ENCODE results near the gene AP1M1. TPM values are rescaled to one million over a fixed set of nuclear protein-coding genes. Genes with fewer than 3 reads are reported as not detected.
A peak's percentile ranks its signal among the peaks of the same experiment; 100 is the strongest.

Gene AP1M1
- total and polyA plus RNA-seq, 2 of the 4 experiments (the other 2 are of a cell fraction): 85.1 to 99.1 TPM

DNA sequence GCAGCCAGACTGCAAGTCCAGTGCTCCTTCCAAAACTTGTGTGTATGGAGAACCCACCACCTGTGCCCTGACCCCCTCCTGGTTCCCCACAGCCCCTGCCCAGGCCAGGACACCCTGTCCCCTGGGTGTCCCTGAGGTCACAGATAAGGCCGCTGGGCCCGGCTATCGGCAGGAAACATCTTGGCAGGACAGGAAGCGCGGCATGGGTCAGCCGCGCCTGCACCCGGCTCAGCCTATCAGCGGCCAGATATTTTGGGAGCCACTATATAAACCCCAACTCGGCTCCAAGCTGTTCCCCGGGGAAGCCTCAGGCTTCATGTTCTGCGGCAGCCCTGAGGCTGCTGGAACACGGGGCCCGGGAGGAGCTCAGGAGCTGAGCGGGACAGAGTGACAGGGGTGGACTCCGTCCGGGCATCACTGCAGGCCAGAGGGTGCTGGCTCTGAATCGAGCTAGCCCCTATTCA, 60.8 kb downstream of the AP1M1 start:
- Histone ChIP-seq H3K23ac (ENCODE audit: low read depth, low read length) (no peak overlapping the region), H3K18ac (ENCODE audit: low read depth, low read length) (no peak overlapping the region), H2BK15ac (ENCODE audit: low read depth, low read length) (no peak overlapping the region), H4K20me1 (ENCODE audit: insufficient read depth, low read length) (peaks cover 4% of the 10 kb centered on the region; the same call in 1 of the 2 replicates), H2AK5ac (ENCODE audit: low read depth, low read length) (no peak overlapping the region), H2AFZ (replicated peaks; ENCODE audit: low read length, poor library complexity) (peak overlapping the region; percentile 43), H3K9me1 (ENCODE audit: insufficient read depth, low read length) (no peaks in the 10 kb centered on the region; the same call in 1 of the 2 replicates), H3K14ac (replicated peaks; ENCODE audit: low read depth, low read length) (no peak overlapping the region), H3K4me2 (ENCODE audit: low read depth, low read length) (no peak overlapping the region), H2BK120ac (ENCODE audit: low read depth, low read length) (no peak overlapping the region), H3K27ac (ENCODE audit: insufficient read depth, low read length) (no peak overlapping the region), H4K8ac (ENCODE audit: low read depth in 2 of 2, low read length in 2 of 2) (no peak overlapping the region), H3K79me1 (ENCODE audit: low read depth in 1 of 2, low read length in 2 of 2) (no peaks in the 10 kb centered on the region), H3K9me3 (ENCODE audit: control insufficient read depth, insufficient read depth, low read length) (no peaks in the 10 kb centered on the region), H3K9ac (ENCODE audit: low read depth, low read length) (no peak overlapping the region), H2BK5ac (ENCODE audit: low read depth, low read length, poor library complexity, severe bottlenecking) (no peak overlapping the region), H4K5ac (ENCODE audit: low read depth, low read length) (no peak overlapping the region), H3K4me3 (ENCODE audit: insufficient read depth, low read depth, low read length) (no peak overlapping the region), H3K27me3 (ENCODE audit: control insufficient read depth, insufficient read depth, low read length) (peaks cover 28% of the 10 kb centered on the region), H4K91ac (ENCODE audit: insufficient read depth, low read depth, low read length) (no peak overlapping the region), H3K4ac (ENCODE audit: low read depth, low read length) (no peak overlapping the region), H3K56ac (ENCODE audit: extremely low read depth, insufficient read depth, low read length) (no peak overlapping the region; the same call in 1 of the 2 replicates), H3K4me1 (ENCODE audit: control insufficient read depth, insufficient read depth, low read length) (no peaks in the 10 kb centered on the region), H2AK9ac (replicated peaks; ENCODE audit: low read depth, low read length, poor library complexity) (no peak overlapping the region), H3K36me3 (ENCODE audit: control insufficient read depth, insufficient read depth, low read length) (no peaks in the 10 kb centered on the region), H2BK20ac (ENCODE audit: low read depth, low read length) (no peak overlapping the region)
- TF ChIP-seq FOS (IDR thresholded peaks at IDR 0.05; ENCODE audit: low read depth, low read length) (no peak), MAZ (IDR thresholded peaks at IDR 0.05; ENCODE audit: borderline replicate concordance, low read depth, low read length) (no peak), CEBPB (IDR thresholded peaks at IDR 0.05; ENCODE audit: low read depth, low read length) (no peak), SMC3 (IDR thresholded peaks at IDR 0.05; ENCODE audit: low read depth, low read length) (no peak), POLR2A (IDR thresholded peaks at IDR 0.05; ENCODE audit: low read depth, low read length) (no peak), RFX5 (IDR thresholded peaks at IDR 0.05; ENCODE audit: low read depth, low read length) (no peak), MXI1 (IDR thresholded peaks at IDR 0.05; ENCODE audit: borderline replicate concordance, low read depth, low read length) (no peak), RCOR1 (IDR thresholded peaks at IDR 0.05; ENCODE audit: insufficient replicate concordance, low read length) (no peak), CHD1 (IDR thresholded peaks at IDR 0.05; ENCODE audit: low read depth, low read length) (no peak), NFE2L2 (IDR thresholded peaks at IDR 0.05; ENCODE audit: low read depth, low read length) (no peak)
- TF ChIP-seq, protein P1, sequence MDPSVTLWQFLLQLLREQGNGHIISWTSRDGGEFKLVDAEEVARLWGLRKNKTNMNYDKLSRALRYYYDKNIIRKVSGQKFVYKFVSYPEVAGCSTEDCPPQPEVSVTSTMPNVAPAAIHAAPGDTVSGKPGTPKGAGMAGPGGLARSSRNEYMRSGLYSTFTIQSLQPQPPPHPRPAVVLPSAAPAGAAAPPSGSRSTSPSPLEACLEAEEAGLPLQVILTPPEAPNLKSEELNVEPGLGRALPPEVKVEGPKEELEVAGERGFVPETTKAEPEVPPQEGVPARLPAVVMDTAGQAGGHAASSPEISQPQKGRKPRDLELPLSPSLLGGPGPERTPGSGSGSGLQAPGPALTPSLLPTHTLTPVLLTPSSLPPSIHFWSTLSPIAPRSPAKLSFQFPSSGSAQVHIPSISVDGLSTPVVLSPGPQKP (IDR thresholded peaks at IDR 0.05; ENCODE audit: borderline replicate concordance, low read depth, low read length): no peak
- in situ Hi-C loops (cut with MboI; ENCODE audit: low sequenced_read_pairs): no loop called here
- DNase-seq (no peak), ATAC-seq (ENCODE audit: low read depth) (no peak)
- no TSS peak for BruUV-seq (replicated peaks)
- dilution Hi-C loops (cut with HindIII; ENCODE audit: low sequenced_read_pairs, unreplicated experiment): no loop called here
- intact Hi-C loops (cut with micrococcal nuclease): no loop called here
- ChIA-PET POLR2A (ENCODE audit: unreplicated experiment) (no interaction called here), CTCF (no interaction called here)
- 69% methylated on average over 10 of the region's 18 CpGs; no CpG with 5 or more reads in 1 of the 2 experiments for WGBS, 2 experiments (ENCODE audit: extremely low coverage in 2 of 2, insufficient read length in 1 of 2)

Measured in IMR-90 (cell line).